ENCODE measurements around the gene LYZL1. TPM values are rescaled to one million over a fixed set of nuclear protein-coding genes. Genes with fewer than 3 reads are reported as not detected.
"Not testable (repeated sequence)": the region's sequence is repeated elsewhere in the genome, so short reads cannot be mapped to it uniquely, and the experiment has no call there.

LYZL1 gene
- total and polyA plus RNA-seq, 2 donors (not counting 1 experiment from before 2014, with no cell fraction given) = not detected

DNA sequence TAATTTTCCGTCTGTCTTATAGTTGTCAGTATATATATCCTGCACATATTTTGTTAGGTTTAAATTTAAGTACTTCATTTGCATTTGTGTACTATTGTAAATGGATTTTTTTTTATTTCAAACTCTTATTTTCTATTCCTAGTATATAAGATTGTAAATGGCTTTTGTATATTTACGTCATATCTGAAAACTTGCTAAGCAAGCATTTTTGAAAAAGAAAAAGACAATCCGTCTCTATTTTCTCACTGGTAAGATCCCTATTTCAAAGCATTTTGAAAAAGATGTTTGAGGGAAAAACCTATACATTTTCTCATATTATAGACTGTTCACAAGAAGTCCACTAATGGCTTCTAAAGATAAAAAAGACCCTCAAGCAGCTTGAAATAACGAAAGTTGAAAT, 1.2 kb upstream of the LYZL1 start:
- H3K36me3 ChIP-seq (replicated peaks in 1 of 2; ENCODE audit: control extremely low read depth in 1 of 2, control insufficient read depth in 1 of 2, extremely low read depth in 1 of 2, insufficient read depth in 2 of 2, low read length in 1 of 2) = no peaks in the 10 kb centered on the region
- intact Hi-C loops (cut with micrococcal nuclease) = no loop called here
- H3K4me1 ChIP-seq (ENCODE audit: control insufficient read depth in 2 of 2, insufficient read depth in 2 of 2, low read length in 2 of 2) = peaks cover 0 to 5% of the 10 kb centered on the region in 2 donors
- H3K4me2 ChIP-seq (replicated peaks; ENCODE audit: low read depth, low read length, poor library complexity, severe bottlenecking) = no peak overlapping the region
- H3K27ac ChIP-seq (ENCODE audit: low read length in 2 of 2) = no peak overlapping the region
- peaks cover 0 to 2% (median 0%) of the 10 kb centered on the region in 3 donors for H3K9me3 ChIP-seq (ENCODE audit: control extremely low read depth in 1 of 3, control insufficient read depth in 2 of 3, insufficient read depth in 1 of 3, low read length in 2 of 3)
- DNase-seq (no peak), ATAC-seq (ENCODE audit: low read depth) (no peak)
- no peak overlapping the region for H3K4me3 Mint-ChIP-seq
- ChIA-PET CTCF (no interaction called here), POLR2A (no interaction called here)
- H3K27ac Mint-ChIP-seq = no peak overlapping the region
- H3K4me1 Mint-ChIP-seq = peaks cover 2% of the 10 kb centered on the region
- H3K4me3 ChIP-seq (ENCODE audit: control extremely low read depth in 1 of 5, extremely low read depth in 1 of 5, insufficient read depth in 1 of 5, low read depth in 2 of 5, low read length in 4 of 5) = no peak overlapping the region
- no CpG with 5 or more reads among the region's 4 CpGs for WGBS (ENCODE audit: insufficient coverage)
- H3K27me3 ChIP-seq (replicated peaks in 1 of 4; ENCODE audit: control extremely low read depth in 1 of 4, control insufficient read depth in 3 of 4, insufficient read depth in 4 of 4, low read length in 3 of 4) = no peaks in the 10 kb centered on the region
- no peaks in the 10 kb centered on the region for H4K20me1 ChIP-seq (ENCODE audit: control insufficient read depth, insufficient read depth, low read length, poor library complexity, severe bottlenecking)
- no peaks in the 10 kb centered on the region for H3K79me2 ChIP-seq (ENCODE audit: control insufficient read depth, insufficient read depth, low read length)
- no peaks in the 10 kb centered on the region for H3K9me3 Mint-ChIP-seq (ENCODE audit: insufficient read depth)
- H2AFZ ChIP-seq (ENCODE audit: insufficient read depth, low read depth, low read length, poor library complexity, severe bottlenecking) = no peak overlapping the region
- no peak overlapping the region for H3K9ac ChIP-seq (ENCODE audit: low read length)
- TF ChIP-seq, protein P1, sequence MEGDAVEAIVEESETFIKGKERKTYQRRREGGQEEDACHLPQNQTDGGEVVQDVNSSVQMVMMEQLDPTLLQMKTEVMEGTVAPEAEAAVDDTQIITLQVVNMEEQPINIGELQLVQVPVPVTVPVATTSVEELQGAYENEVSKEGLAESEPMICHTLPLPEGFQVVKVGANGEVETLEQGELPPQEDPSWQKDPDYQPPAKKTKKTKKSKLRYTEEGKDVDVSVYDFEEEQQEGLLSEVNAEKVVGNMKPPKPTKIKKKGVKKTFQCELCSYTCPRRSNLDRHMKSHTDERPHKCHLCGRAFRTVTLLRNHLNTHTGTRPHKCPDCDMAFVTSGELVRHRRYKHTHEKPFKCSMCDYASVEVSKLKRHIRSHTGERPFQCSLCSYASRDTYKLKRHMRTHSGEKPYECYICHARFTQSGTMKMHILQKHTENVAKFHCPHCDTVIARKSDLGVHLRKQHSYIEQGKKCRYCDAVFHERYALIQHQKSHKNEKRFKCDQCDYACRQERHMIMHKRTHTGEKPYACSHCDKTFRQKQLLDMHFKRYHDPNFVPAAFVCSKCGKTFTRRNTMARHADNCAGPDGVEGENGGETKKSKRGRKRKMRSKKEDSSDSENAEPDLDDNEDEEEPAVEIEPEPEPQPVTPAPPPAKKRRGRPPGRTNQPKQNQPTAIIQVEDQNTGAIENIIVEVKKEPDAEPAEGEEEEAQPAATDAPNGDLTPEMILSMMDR (IDR thresholded peaks at IDR 0.05) = no peak
- no peak for TF ChIP-seq EZH2 (IDR thresholded peaks at IDR 0.05; ENCODE audit: borderline replicate concordance, insufficient read depth, low read depth, low read length, poor library complexity, severe bottlenecking)
- H3K27me3 Mint-ChIP-seq = peaks cover 12% of the 10 kb centered on the region

DNA sequence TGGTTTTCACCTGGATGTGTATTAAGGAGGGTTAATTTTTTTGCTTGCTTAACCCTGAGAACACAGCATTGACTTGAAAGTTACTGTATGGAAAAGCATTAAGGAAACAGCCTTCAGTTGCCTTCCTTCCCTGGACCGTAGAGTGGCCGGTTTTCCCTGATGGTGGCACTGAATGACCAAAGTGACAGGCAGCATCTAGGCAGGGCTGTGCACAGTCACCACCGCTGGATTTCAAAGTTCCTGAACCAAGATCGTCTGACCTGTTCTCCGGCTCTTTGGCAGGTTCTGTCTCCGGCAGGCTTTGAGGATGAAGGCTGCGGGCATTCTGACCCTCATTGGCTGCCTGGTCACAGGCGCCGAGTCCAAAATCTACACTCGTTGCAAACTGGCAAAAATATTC, 2.7 kb downstream of the LYZL1 start:
- H3K4me2 ChIP-seq (replicated peaks; ENCODE audit: low read depth, low read length, poor library complexity, severe bottlenecking); CTCF ChIA-PET; H2AFZ ChIP-seq (ENCODE audit: insufficient read depth, low read depth, low read length, poor library complexity, severe bottlenecking); H3K4me1 Mint-ChIP-seq; H3K27me3 ChIP-seq (replicated peaks in 1 of 4; ENCODE audit: control extremely low read depth in 1 of 4, control insufficient read depth in 3 of 4, insufficient read depth in 4 of 4, low read length in 3 of 4); H4K20me1 ChIP-seq (ENCODE audit: control insufficient read depth, insufficient read depth, low read length, poor library complexity, severe bottlenecking); POLR2A ChIA-PET; H3K9me3 ChIP-seq (ENCODE audit: control extremely low read depth in 1 of 3, control insufficient read depth in 2 of 3, insufficient read depth in 1 of 3, low read length in 2 of 3); ATAC-seq (ENCODE audit: low read depth); H3K9ac ChIP-seq (ENCODE audit: low read length); H3K4me3 Mint-ChIP-seq; H3K4me1 ChIP-seq (ENCODE audit: control insufficient read depth in 2 of 2, insufficient read depth in 2 of 2, low read length in 2 of 2); H3K27ac Mint-ChIP-seq; H3K4me3 ChIP-seq (ENCODE audit: control extremely low read depth in 1 of 5, extremely low read depth in 1 of 5, insufficient read depth in 1 of 5, low read depth in 2 of 5, low read length in 4 of 5); H3K27ac ChIP-seq (ENCODE audit: low read length in 2 of 2); H3K36me3 ChIP-seq (replicated peaks in 1 of 2; ENCODE audit: control extremely low read depth in 1 of 2, control insufficient read depth in 1 of 2, extremely low read depth in 1 of 2, insufficient read depth in 2 of 2, low read length in 1 of 2); H3K79me2 ChIP-seq (ENCODE audit: control insufficient read depth, insufficient read depth, low read length); intact Hi-C loops (cut with micrococcal nuclease); H3K9me3 Mint-ChIP-seq (ENCODE audit: insufficient read depth); DNase-seq: not testable (repeated sequence)
- peaks cover 12% of the 10 kb centered on the region for H3K27me3 Mint-ChIP-seq
- 69% methylated on average over 5 of the region's 10 CpGs for WGBS (ENCODE audit: insufficient coverage)

DNA sequence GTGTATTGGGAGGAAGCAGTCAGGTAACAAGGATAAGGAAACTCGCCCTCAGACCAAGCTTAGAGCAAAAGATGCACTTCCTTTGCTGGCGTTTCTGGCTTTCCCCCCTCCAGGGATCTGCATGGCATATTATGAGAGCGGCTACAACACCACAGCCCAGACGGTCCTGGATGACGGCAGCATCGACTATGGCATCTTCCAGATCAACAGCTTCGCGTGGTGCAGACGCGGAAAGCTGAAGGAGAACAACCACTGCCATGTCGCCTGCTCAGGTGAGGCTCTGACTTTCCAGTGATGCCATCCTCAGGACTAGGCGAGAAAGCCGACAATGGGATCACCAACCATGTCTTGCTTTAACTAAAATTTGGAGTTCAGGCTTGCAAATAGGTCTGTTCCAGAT, 3.5 kb downstream of the LYZL1 start:
- H3K4me3 Mint-ChIP-seq; H3K4me1 ChIP-seq (ENCODE audit: control insufficient read depth in 2 of 2, insufficient read depth in 2 of 2, low read length in 2 of 2); H2AFZ ChIP-seq (ENCODE audit: insufficient read depth, low read depth, low read length, poor library complexity, severe bottlenecking); DNase-seq; H3K9me3 Mint-ChIP-seq (ENCODE audit: insufficient read depth); H3K4me2 ChIP-seq (replicated peaks; ENCODE audit: low read depth, low read length, poor library complexity, severe bottlenecking); ATAC-seq (ENCODE audit: low read depth); H3K4me3 ChIP-seq (ENCODE audit: control extremely low read depth in 1 of 5, extremely low read depth in 1 of 5, insufficient read depth in 1 of 5, low read depth in 2 of 5, low read length in 4 of 5); H3K79me2 ChIP-seq (ENCODE audit: control insufficient read depth, insufficient read depth, low read length); H3K9ac ChIP-seq (ENCODE audit: low read length); H3K27me3 ChIP-seq (replicated peaks in 1 of 4; ENCODE audit: control extremely low read depth in 1 of 4, control insufficient read depth in 3 of 4, insufficient read depth in 4 of 4, low read length in 3 of 4); H3K27ac Mint-ChIP-seq; H3K36me3 ChIP-seq (replicated peaks in 1 of 2; ENCODE audit: control extremely low read depth in 1 of 2, control insufficient read depth in 1 of 2, extremely low read depth in 1 of 2, insufficient read depth in 2 of 2, low read length in 1 of 2); H4K20me1 ChIP-seq (ENCODE audit: control insufficient read depth, insufficient read depth, low read length, poor library complexity, severe bottlenecking); POLR2A ChIA-PET; H3K4me1 Mint-ChIP-seq; intact Hi-C loops (cut with micrococcal nuclease); H3K9me3 ChIP-seq (ENCODE audit: control extremely low read depth in 1 of 3, control insufficient read depth in 2 of 3, insufficient read depth in 1 of 3, low read length in 2 of 3); H3K27ac ChIP-seq (ENCODE audit: low read length in 2 of 2): not testable (repeated sequence)
- peaks cover 12% of the 10 kb centered on the region for H3K27me3 Mint-ChIP-seq
- CTCF ChIA-PET = interaction anchor here (0.7 kb wide), 1 partner anchor 25 kb away, joined by 3 read pairs; no protein-coding TSS in a partner anchor
- WGBS (ENCODE audit: insufficient coverage) = 92% methylated on average over 10 of the region's 13 CpGs

Measured in B cell (primary cell).